Stomach (tissue), 4 donors: ENCODE measurements around the gene EPN2.

ENCODE experiments used
- POLR2AphosphoS5 ChIP-seq, 3 donors: sonication (generic); formaldehyde crosslinking; IDR thresholded peaks; one replicate each; pipeline ENCODE4 v1.6.1; 2016; ENCODE audit warnings: antibody characterized with exemption in 3 of 3
- TF ChIP-seq, protein P1 (sequence below), 7 experiments: fragments of 450-650 bp in 4 of 7; fragments of 200-600 bp in 3 of 7; sonication (generic) in 3 of 7; IDR thresholded peaks; one replicate each; pipeline ENCODE4 v1.5.1; 2016 to 2019; ENCODE audit warnings: antibody characterized with exemption in 7 of 7, control low read depth in 2 of 7, mild to moderate bottlenecking in 1 of 7

DNA sequence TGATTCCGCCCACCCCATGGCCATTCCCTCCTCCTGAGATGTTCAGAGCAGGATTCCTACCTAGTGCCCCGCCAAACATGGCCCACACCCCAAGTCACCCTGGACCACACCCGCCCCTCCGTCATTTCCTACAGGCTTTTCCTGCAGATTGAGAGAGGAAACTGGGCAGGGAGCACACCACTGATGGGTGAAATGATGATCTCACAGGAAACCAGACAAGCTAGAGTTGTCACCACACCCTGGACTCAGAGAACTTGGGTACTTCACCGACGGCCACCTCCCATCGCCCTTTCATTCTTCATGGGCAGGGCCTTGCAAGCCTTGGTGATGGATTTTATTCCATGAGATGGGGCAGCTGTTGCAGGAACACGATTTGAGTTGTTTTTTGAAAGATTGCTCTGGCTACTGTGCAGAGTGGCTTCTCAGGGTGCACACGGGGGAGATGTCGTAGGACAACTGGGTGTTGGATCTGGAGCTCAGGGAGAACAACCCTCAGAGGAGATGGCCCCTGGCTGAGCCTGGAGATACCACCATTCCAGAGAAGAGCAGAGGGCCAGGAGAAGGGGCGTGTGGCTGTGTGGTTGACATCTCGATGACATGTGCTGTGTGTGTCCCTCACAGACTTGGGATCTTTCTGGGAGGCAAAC, 132.8 kb downstream of the EPN2 start:
- TF ChIP-seq, protein P1, sequence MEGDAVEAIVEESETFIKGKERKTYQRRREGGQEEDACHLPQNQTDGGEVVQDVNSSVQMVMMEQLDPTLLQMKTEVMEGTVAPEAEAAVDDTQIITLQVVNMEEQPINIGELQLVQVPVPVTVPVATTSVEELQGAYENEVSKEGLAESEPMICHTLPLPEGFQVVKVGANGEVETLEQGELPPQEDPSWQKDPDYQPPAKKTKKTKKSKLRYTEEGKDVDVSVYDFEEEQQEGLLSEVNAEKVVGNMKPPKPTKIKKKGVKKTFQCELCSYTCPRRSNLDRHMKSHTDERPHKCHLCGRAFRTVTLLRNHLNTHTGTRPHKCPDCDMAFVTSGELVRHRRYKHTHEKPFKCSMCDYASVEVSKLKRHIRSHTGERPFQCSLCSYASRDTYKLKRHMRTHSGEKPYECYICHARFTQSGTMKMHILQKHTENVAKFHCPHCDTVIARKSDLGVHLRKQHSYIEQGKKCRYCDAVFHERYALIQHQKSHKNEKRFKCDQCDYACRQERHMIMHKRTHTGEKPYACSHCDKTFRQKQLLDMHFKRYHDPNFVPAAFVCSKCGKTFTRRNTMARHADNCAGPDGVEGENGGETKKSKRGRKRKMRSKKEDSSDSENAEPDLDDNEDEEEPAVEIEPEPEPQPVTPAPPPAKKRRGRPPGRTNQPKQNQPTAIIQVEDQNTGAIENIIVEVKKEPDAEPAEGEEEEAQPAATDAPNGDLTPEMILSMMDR (IDR thresholded peaks at IDR 0.05): no peak
- no peak for TF ChIP-seq POLR2AphosphoS5 (IDR thresholded peaks at IDR 0.05)
